AG20443 (cell line): ENCODE data around the gene DNAH12.

Source experiments
- DNase-seq: peaks from one replicate; pipeline ENCODE4 v3.0.0; 2012; ENCODE audit warnings: low spot score, mixed read lengths

The DNAH12 gene

GRCh38 chr3:57544181-57545125, at the start of gene DNAH12:
Gene DNAH12 (minus strand): TSS chr3:57544344. CDS start chr3:57542870, 1,474 bp downstream.
- DNase-seq = peak; percentile 43

DNA sequence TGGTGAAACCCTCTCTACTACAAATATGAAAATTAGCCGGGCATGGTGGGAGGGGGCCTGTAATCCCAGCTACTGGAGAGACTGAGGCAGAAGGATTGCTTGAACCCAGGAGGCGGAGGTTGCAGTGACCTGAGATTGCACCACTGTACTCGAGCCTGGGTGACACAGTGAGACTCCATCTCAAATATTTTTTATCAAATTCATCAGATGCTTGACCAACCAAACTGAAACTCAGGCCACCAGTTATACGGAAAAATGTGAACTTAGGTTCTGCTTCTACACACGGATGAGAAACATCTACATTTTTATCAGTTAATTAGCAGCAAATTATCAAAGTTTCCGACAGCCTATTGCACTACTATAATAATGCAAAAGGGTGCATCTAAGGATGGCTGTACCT, 48.2 kb upstream of the DNAH12 start:
- DNase-seq = no peak

DNA sequence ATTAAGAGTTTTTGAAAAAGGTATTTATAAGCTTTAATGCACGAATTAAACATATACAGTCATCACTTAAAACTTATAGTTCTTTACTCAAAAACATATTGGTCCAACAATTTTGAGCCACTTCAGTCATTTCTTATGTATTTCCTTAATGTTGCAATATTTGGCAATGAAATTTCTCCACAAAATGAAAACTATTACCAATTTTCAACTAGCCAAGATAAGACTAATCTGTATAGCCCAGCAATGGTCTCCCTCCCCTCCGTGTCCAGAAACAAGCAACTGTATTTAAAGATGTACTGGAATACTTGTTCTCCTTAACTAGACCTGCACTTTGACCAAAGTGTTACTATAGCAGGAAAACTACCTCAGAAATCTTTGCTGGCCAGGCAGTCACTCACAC, 43.8 kb upstream of the DNAH12 start:
- DNase-seq = no peak

- DNase-seq = no peak
Observed at GRCh38 chr3:57586778-57587177, 42.6 kb upstream of the DNAH12 start.

- no peak for DNase-seq
Observed at GRCh38 chr3:57583544-57583943, 39.4 kb upstream of the DNAH12 start.

GRCh38 chr3:57582474-57583168, 38.5 kb upstream of the DNAH12 start:
- DNase-seq = no peak

- DNase-seq = no peak
Observed at GRCh38 chr3:57577801-57578200, 33.7 kb upstream of the DNAH12 start.

DNA sequence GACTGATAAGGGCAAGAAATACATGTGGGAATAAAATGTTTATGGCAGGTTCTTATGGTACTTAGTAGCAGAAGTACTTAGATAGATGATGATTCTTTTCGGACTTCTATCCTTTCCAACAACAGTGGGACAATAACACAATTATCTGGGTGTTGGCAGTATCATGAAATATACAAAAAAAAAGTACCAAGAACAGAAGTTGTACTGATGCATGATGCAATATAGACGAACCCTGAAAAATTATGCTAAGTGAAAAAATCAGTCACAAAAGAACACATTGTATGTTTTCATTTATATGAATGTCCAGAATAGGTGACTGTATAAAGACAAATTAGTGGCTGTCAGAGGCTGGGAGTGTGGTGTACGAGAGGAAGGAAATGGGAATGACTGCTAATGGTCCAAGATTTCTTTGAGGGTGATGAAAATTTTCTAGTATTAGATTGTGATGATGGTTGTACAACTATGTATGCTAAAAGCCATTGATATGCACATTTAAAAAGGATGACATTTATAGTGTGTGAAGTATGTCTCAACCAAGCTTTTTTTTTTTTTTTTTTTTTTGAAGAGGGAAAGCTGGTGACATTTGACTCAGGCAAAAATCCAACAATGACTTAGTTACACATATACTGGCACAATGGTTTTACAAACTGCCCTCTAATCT, 32.0 kb upstream of the DNAH12 start:
- no peak for DNase-seq

- no peak for DNase-seq
Observed at GRCh38 chr3:57572096-57572495, 28.0 kb upstream of the DNAH12 start.

- no peak for DNase-seq
Observed at GRCh38 chr3:57570878-57571277, 26.7 kb upstream of the DNAH12 start.

- DNase-seq = no peak
Observed at GRCh38 chr3:57569859-57570450, 25.8 kb upstream of the DNAH12 start.

DNA sequence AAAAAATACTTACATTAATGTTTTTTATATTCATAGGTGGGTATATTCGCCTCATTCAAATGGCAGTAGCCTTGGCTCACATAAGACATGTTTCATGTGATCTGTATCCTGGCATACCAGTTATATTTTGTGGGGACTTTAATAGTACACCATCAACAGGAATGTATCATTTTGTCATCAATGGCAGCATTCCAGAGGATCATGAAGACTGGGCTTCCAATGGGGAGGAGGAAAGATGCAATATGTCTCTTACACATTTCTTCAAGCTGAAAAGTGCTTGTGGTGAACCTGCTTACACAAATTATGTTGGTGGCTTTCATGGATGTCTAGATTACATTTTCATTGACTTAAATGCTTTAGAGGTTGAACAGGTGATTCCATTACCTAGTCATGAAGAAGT, 15.4 kb upstream of the DNAH12 start:
- DNase-seq = peak; percentile 18

- peak; percentile 53 for DNase-seq
Observed at GRCh38 chr3:57557085-57557537, 13.0 kb upstream of the DNAH12 start.

DNA sequence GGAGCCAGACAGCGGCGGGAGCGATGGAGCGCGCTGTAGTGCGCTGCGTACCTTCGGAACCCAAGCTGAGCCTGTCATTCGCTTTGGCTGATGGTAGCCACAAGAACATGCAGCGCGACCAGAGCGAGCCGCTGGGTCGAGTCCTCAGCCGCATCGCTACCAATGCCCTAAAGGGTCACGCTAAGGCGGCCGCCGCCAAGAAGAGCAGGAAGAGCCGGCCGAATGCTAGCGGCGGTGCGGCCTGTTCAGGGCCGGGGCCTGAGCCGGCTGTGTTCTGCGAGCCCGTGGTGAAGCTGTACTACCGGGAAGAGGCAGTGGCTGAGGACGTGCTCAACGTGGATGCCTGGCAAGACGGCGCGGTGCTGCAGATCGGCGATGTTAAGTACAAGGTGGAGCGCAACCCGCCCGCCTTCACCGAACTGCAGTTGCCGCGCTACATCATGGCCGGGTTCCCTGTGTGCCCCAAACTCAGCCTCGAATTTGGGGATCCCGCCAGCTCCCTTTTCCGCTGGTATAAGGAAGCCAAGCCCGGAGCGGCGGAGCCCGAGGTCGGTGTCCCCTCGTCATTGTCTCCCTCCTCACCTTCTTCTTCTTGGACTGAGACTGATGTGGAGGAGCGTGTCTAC, 12.4 kb upstream of the DNAH12 start:
- DNase-seq = peak; percentile 56

DNA sequence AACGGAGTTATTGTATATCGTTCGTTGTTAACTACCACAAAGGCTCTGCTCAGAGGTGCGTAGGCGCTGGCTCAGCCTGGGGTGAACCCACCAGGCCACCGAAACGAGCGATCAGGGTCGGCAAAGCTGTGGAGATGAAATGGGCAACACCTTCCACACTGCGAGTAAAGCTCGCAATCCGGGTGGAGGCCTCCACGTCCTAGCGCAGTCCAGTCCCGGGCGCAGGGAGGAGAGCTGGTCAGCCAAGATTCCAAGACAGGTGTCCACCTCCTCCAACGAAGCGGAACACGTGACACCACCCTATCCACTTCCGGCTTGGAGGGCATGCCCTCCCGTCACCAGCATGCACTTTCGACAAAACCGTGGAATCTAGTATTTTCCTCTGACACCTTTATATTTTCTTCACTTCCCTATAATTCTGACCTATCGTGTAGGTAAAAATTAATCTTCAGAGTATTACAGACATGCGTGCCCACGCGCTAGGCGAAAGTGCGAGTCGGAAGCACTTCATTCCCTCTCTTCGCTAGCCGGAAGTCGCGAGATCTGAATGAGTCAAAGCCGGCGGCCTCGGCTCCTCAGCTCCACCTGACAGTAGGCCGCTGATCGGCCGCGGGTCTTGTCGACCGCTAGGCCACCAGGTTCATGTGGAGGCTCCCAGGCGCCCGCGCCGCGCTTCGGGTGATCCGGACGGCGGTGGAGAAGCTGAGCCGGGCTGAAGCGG, 11.8 kb upstream of the DNAH12 start, which contains the start of gene PDE12:
Gene PDE12 (plus strand): TSS at position 537 of the 721 bp plus-strand sequence. CDS start 106 bp downstream, at position 643.
- peak; percentile 92 for DNase-seq

GRCh38 chr3:57555306-57555705, 11.2 kb upstream of the DNAH12 start:
- no peak for DNase-seq

DNA sequence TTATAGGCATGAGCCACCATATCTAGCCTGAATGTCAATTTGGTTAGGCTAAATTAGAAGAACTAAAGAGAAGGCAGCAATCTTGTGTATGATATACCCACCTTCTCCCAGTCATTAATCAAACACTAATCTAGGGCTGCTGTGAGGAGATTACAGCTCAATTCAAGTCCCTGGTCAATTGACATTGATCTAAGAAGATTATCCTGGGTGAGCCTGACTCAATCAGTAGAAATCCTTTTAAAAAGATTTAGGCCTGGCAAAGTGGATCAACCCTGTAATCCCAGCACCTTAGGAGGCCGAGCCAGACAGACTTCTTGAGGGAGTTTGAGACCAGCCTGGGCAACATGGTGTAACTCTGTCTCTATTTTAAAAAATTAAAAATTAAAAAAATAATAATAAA, 2.5 kb upstream of the DNAH12 start:
- DNase-seq = no peak

DNA sequence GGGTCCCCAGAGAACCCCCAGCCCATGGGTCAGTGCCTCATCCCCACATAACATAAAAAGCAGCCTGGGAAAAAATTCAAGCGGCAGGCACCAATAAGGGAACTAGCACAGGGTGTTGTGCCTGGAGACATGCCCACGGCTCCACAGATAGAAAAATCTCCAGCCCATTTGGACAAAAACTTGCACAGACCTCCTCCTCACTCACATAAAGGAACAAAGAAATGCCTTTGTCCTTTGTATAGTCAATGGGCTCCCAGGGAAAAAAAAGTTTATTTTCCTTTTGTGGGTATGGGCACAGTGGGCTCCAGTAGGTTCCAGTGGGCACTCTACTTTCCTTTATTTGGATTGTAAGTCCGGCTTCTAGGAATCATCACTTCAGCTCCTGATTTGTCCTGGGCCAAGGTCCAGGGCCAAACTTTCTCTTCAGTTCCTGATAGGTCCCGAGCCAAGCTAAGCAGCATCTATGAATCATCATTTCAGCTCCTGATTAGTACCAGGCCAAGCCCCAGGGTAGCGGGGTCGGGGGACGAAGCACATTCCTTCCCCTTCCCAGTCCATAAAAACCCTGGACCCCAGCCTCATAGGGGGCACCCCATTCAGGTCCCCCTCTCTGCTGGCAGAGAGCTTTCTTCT, 1.6 kb upstream of the DNAH12 start:
- no peak for DNase-seq

GRCh38 chr3:57538465-57538864, 5.7 kb downstream of the DNAH12 start:
- DNase-seq = no peak

DNA sequence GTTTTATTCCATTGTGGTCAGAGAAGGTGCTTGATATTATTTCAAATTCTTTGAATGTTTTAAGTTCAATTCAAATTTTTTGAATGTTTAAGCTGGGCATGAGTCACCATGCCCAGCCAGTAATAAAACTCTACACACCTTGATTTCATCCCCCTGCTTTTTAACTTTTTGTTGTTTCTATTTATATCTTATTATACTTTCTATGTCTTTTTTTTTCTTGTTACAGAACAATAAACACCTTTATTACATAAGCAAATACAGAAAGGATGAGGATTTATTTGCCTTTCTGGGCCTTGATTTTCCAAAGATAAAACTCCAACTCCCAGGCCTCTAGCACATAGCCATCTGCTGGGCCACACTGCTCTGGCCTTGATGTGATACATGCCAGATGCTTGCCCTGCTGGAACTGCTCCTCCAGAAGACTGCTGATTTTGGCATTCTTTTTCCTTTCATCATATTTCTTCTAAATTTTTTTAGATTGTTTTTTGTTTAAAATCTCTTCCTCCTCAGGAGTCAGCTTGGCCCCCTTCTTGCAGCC, 14.0 kb downstream of the DNAH12 start:
- peak; percentile 18 for DNase-seq
